ENCODE measurements around the gene CARTPT.

CARTPT gene

GRCh38 chr5:71767661-71768060, 48.6 kb downstream of the CARTPT start:
- H3K4me3 ChIP-seq (ENCODE audit: low read depth, low read length): no peak overlapping the region

GRCh38 chr5:71769287-71769686, 50.2 kb downstream of the CARTPT start:
- Histone ChIP-seq H3K9ac (ENCODE audit: low read depth, low read length) (no peak overlapping the region), H3K36me3 (ENCODE audit: control insufficient read depth, insufficient read depth, low read length) (no peaks in the 10 kb centered on the region), H3K4me1 (ENCODE audit: control insufficient read depth, insufficient read depth, low read length) (peaks cover 4% of the 10 kb centered on the region), H3K4me3 (ENCODE audit: low read depth, low read length) (no peak overlapping the region), H3K9me3 (ENCODE audit: control insufficient read depth, insufficient read depth, low read length) (no peaks in the 10 kb centered on the region), H3K27me3 (ENCODE audit: control insufficient read depth, insufficient read depth, low read length) (no peaks in the 10 kb centered on the region)

More at GRCh38 chr5:71767661-71768060, 48.6 kb downstream of the CARTPT start:
- no peaks in the 10 kb centered on the region for H3K27me3 ChIP-seq (ENCODE audit: control insufficient read depth, insufficient read depth, low read length)
- H3K4me1 ChIP-seq (ENCODE audit: control insufficient read depth, insufficient read depth, low read length): peaks cover 4% of the 10 kb centered on the region
- no peaks in the 10 kb centered on the region for H3K36me3 ChIP-seq (ENCODE audit: control insufficient read depth, insufficient read depth, low read length)
- H3K9me3 ChIP-seq (ENCODE audit: control insufficient read depth, insufficient read depth, low read length): no peaks in the 10 kb centered on the region
- H3K9ac ChIP-seq (ENCODE audit: low read depth, low read length): no peak overlapping the region

DNA sequence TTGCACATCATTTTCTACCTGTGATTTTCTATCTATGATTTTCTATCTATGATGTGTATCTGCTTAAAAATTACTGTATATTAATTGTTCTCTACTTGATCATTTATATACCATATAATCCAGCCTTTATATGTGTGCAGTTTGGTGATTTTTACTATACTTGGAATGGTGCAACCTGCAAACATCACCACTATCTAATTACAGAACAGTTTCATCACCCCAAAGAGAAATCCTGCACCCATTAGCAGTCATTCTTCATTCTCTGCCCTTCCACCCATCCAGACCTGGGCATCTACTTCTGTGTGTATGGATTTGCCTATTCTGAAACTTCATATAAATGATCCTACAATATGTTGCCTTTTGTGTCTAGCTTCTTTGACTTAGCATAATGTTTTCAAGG, 51.3 kb downstream of the CARTPT start:
- H3K9ac ChIP-seq (ENCODE audit: low read depth, low read length): no peak overlapping the region
- H3K4me3 ChIP-seq (ENCODE audit: low read depth, low read length): no peak overlapping the region
- H3K36me3 ChIP-seq (ENCODE audit: control insufficient read depth, insufficient read depth, low read length): no peaks in the 10 kb centered on the region
- H3K9me3 ChIP-seq (ENCODE audit: control insufficient read depth, insufficient read depth, low read length): no peaks in the 10 kb centered on the region
- peaks cover 4% of the 10 kb centered on the region for H3K4me1 ChIP-seq (ENCODE audit: control insufficient read depth, insufficient read depth, low read length)
- H3K27me3 ChIP-seq (ENCODE audit: control insufficient read depth, insufficient read depth, low read length): no peaks in the 10 kb centered on the region
